Neural progenitor cell (in vitro differentiated cells): ENCODE measurements around the gene KRT82.

ENCODE experiments used
- CTCF ChIP-seq: fragments of 200-600 bp; sonication (generic); IDR thresholded peaks from 2 replicates; pipeline ENCODE4 v1.5.1; 2017; ENCODE audit warnings: antibody characterized with exemption, mild to moderate bottlenecking
- EZH2 ChIP-seq: fragments of 200-600 bp; sonication (generic); IDR thresholded peaks from 2 replicates; pipeline ENCODE4 v1.6.1; 2017; ENCODE audit warnings: antibody characterized with exemption, mild to moderate bottlenecking, moderate library complexity

GRCh38 chr12:52428121-52428520 is 22.0 kb upstream of the KRT82 start:
- no peak for TF ChIP-seq CTCF
- no peak for TF ChIP-seq EZH2
